ENCODE measurements around the gene STRA8. TPM values are rescaled to one million over a fixed set of nuclear protein-coding genes. Genes with fewer than 3 reads are reported as not detected.

Gene STRA8
- total RNA-seq, 1 experiment from 2014 or later = not detected

DNA sequence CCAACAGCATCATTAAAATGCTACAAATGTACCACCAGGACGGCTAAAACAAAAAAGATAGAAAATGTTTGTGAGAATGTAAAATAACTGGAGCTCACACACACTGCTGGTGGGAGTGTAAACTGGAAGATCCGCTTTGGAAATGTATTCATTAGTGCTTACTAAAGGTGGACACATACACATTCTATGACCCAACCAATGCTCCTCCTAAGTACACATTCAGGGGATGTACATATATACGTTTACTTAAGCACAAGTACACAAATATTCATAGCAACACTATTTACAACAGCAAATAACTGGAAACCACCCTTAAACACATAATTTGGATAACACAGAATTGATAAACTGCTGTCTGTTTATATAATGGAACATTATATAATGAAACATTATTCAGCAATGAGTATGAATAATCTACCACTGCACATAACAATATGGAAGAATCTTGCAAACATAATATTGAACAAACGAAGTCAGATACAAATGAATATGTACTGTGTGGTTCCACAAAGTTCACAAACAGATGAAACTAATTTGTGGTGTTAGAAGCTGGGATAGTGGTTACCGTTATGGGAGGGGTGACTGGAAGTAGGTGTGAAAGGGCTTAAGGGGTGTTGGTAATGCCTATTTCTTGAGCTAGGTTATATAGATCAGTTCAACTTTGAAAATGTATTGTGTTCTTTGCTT lies 52.1 kb downstream of the STRA8 start:
- Histone ChIP-seq H4K20me1 (ENCODE audit: low read length) (no peaks in the 10 kb centered on the region), H3K79me2 (ENCODE audit: low read length) (no peaks in the 10 kb centered on the region), H3K4me1 (ENCODE audit: insufficient read depth, low read length) (peaks cover 12% of the 10 kb centered on the region; the same call in 1 of the 2 replicates), H3K4me3 (ENCODE audit: low read length) (no peak overlapping the region), H3K4me2 (ENCODE audit: low read length) (no peak overlapping the region), H3K9me3 (ENCODE audit: low read length) (no peaks in the 10 kb centered on the region), H3K9me2 (replicated peaks; ENCODE audit: low read length) (no peaks in the 10 kb centered on the region), H3K36me3 (ENCODE audit: low read depth, low read length) (no peaks in the 10 kb centered on the region), H3K27ac (ENCODE audit: low read length) (peak overlapping the region; percentile 70), H3K27me3 (ENCODE audit: low read length) (no peaks in the 10 kb centered on the region), H2AFZ (ENCODE audit: low read length) (no peak overlapping the region), H3F3A (ENCODE audit: low read length, unreplicated experiment) (no peaks in the 10 kb centered on the region), H3K9ac (ENCODE audit: low read length) (peak overlapping the region; percentile 5; the same call in 1 of the 2 replicates)
- no TSS peak for BruUV-seq (replicated peaks)
- peak; percentile 73 for ATAC-seq
- CTCF ChIA-PET = no interaction called here
- peak; percentile 50 for DNase-seq
- no peak for TF ChIP-seq EZH2 (IDR thresholded peaks at IDR 0.05; ENCODE audit: low read length, unreplicated experiment)
- TF ChIP-seq, protein P1, sequence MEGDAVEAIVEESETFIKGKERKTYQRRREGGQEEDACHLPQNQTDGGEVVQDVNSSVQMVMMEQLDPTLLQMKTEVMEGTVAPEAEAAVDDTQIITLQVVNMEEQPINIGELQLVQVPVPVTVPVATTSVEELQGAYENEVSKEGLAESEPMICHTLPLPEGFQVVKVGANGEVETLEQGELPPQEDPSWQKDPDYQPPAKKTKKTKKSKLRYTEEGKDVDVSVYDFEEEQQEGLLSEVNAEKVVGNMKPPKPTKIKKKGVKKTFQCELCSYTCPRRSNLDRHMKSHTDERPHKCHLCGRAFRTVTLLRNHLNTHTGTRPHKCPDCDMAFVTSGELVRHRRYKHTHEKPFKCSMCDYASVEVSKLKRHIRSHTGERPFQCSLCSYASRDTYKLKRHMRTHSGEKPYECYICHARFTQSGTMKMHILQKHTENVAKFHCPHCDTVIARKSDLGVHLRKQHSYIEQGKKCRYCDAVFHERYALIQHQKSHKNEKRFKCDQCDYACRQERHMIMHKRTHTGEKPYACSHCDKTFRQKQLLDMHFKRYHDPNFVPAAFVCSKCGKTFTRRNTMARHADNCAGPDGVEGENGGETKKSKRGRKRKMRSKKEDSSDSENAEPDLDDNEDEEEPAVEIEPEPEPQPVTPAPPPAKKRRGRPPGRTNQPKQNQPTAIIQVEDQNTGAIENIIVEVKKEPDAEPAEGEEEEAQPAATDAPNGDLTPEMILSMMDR (conservative IDR thresholded peaks at IDR 0.05; ENCODE audit: low read depth, low read length) = no peak
- TF ChIP-seq EZH2phosphoT487 (IDR thresholded peaks at IDR 0.05; ENCODE audit: borderline replicate concordance, low read length) = no peak
- intact Hi-C loops (cut with micrococcal nuclease) = no loop called here
- POLR2A ChIA-PET (ENCODE audit: unreplicated experiment) = interaction anchor here (0.6 kb wide), 1 partner anchor 384 kb away, joined by 3 read pairs; no protein-coding TSS in a partner anchor

DNA sequence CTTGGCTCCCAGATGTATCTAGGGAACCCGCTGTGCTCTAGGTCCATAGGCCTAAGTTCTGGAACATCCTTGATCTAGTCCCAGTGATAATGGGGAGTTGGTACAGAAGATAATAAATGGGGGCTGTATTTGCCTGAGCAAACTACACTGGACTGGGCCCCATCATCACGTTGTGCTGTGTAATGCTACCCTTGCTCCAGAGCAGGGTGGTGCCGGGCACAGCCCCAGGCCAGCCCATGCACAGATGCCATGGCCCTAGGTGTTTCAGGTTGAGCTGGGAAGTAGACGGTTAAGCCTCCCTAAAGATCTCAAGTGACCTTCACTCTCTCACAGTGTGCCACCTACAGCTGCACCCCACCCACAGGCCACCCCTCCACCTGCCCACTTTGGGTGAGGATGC lies 53.2 kb downstream of the STRA8 start:
- Histone ChIP-seq H3K9me2 (replicated peaks; ENCODE audit: low read length) (no peaks in the 10 kb centered on the region), H3K4me3 (ENCODE audit: low read length) (no peak overlapping the region), H3K4me1 (ENCODE audit: insufficient read depth, low read length) (peaks cover 22% of the 10 kb centered on the region), H3K27me3 (ENCODE audit: low read length) (no peaks in the 10 kb centered on the region), H3K27ac (ENCODE audit: low read length) (no peak overlapping the region), H4K20me1 (ENCODE audit: low read length) (no peaks in the 10 kb centered on the region), H2AFZ (ENCODE audit: low read length) (no peak overlapping the region), H3F3A (ENCODE audit: low read length, unreplicated experiment) (no peaks in the 10 kb centered on the region), H3K9me3 (ENCODE audit: low read length) (no peaks in the 10 kb centered on the region), H3K36me3 (ENCODE audit: low read depth, low read length) (no peaks in the 10 kb centered on the region), H3K9ac (ENCODE audit: low read length) (no peak overlapping the region), H3K79me2 (ENCODE audit: low read length) (no peaks in the 10 kb centered on the region), H3K4me2 (ENCODE audit: low read length) (no peak overlapping the region)
- BruUV-seq (replicated peaks) = no TSS peak
- ChIA-PET POLR2A (ENCODE audit: unreplicated experiment) (no interaction called here), CTCF (no interaction called here)
- DNase-seq (no peak), ATAC-seq (no peak)
- intact Hi-C loops (cut with micrococcal nuclease) = no loop called here
- no peak for TF ChIP-seq EZH2phosphoT487 (IDR thresholded peaks at IDR 0.05; ENCODE audit: borderline replicate concordance, low read length)
- TF ChIP-seq, protein P1 (conservative IDR thresholded peaks at IDR 0.05; ENCODE audit: low read depth, low read length) = no peak
- no peak for TF ChIP-seq EZH2 (IDR thresholded peaks at IDR 0.05; ENCODE audit: low read length, unreplicated experiment)

DNA sequence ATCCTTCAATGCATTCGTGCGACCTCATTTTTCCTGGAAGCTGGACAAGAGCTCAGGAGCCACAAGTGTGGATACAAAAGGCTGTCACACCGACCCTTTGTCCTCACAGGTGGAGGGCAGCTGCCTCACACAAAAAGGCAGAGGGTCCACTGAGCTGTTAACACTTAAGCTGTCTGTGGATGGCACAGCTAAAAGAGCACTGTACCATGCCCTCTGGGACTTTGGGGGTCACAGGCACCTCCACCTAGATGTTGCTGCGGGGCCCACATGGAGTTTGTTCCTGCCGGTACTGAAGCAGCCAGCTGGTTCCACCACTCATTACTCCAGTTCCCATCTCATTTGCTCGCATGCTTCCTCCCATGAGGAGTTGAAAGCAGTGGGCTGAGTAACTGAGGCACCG lies 57.0 kb downstream of the STRA8 start:
- Histone ChIP-seq H3K36me3 (ENCODE audit: low read depth, low read length) (no peaks in the 10 kb centered on the region), H3K9me2 (replicated peaks; ENCODE audit: low read length) (no peaks in the 10 kb centered on the region), H3K9ac (ENCODE audit: low read length) (no peak overlapping the region), H3K4me1 (ENCODE audit: insufficient read depth, low read length) (peaks cover 25% of the 10 kb centered on the region), H2AFZ (ENCODE audit: low read length) (no peak overlapping the region), H3K27ac (ENCODE audit: low read length) (no peak overlapping the region), H3K27me3 (ENCODE audit: low read length) (no peaks in the 10 kb centered on the region), H4K20me1 (ENCODE audit: low read length) (no peaks in the 10 kb centered on the region), H3F3A (ENCODE audit: low read length, unreplicated experiment) (no peaks in the 10 kb centered on the region), H3K4me2 (ENCODE audit: low read length) (no peak overlapping the region), H3K79me2 (ENCODE audit: low read length) (no peaks in the 10 kb centered on the region), H3K4me3 (ENCODE audit: low read length) (no peak overlapping the region), H3K9me3 (ENCODE audit: low read length) (no peaks in the 10 kb centered on the region)
- POLR2A ChIA-PET (ENCODE audit: unreplicated experiment) = no interaction called here
- BruUV-seq (replicated peaks) = no TSS peak
- TF ChIP-seq EZH2 (IDR thresholded peaks at IDR 0.05; ENCODE audit: low read length, unreplicated experiment) = no peak
- TF ChIP-seq, protein P1 (conservative IDR thresholded peaks at IDR 0.05; ENCODE audit: low read depth, low read length) = no peak
- no peak for TF ChIP-seq EZH2phosphoT487 (IDR thresholded peaks at IDR 0.05; ENCODE audit: borderline replicate concordance, low read length)
- intact Hi-C loops (cut with micrococcal nuclease) = no loop called here
- DNase-seq = no peak
- CTCF ChIA-PET = no interaction called here
- no peak for ATAC-seq

Data from PC-3 (cell line).